ENCODE data around the gene RBMX.
"Not testable (repeated sequence)": the region's sequence is repeated elsewhere in the genome, so short reads cannot be mapped to it uniquely, and the experiment has no call there.

The RBMX gene

DNA sequence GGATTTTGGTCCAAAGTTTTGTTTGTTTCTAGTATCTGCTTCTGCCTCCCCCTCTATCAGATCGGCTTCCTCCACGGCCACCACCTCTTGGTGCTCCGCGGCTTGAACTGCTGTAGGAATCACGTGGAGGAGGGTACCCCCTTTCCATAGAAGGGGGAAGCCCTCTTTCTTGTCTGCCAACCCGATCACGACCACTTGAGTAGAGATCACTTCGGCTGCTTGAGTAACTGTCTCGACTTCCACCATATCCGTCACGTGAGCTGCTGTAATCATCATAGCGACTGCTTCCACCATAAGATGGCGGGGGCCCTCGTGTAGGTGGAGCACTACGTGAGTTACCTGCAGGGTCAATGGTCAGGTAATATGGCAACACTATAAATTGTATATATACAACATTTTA is 6.4 kb downstream of the RBMX start:
- DNase-seq, result not testable (repeated sequence)

GRCh38 chrX:136873210-136873609 is 7.3 kb downstream of the RBMX start:
- DNase-seq, result not testable (repeated sequence)

- DNase-seq, result no peak
Observed at GRCh38 chrX:136872091-136872700, 8.3 kb downstream of the RBMX start.

DNA sequence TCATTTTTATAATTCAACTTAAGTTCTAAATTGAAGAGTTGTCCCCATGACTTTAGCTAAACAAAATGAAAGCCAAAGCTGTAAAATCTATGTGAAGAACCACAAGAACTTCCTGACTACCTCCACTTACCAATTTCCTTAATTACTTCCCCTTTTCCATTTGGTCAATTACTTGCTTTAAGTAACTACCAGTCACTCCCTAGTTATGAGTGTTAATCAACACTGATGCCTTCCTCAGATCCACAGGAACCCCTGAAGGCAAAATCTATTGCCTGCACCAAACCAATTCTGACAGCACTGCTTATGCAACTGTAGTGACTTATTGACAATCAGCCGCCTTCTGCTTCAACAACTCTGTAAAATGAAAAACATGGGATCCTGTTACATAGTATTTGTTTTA is 10.5 kb downstream of the RBMX start:
- no peak for DNase-seq

GRCh38 chrX:136868283-136869055 is 12.1 kb downstream of the RBMX start:
- no peak for DNase-seq

DNA sequence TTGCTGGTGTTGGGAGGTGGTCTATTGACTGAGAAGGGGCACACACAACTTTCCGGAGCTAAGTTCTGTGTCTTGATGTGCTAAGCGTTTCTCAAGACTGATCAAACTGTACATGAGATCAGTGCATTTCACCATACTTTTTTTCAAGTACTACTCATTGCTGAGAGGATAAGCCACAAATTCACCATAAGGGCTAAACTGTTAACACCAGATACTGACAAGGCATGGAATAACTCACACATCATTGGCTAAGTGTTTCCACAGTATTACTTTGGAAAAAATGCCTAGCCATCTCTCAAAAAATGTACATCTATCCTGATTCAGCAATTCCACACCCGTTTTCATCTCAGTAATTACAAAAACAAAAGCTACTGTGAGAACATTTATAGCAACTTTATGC is 13.0 kb downstream of the RBMX start:
- DNase-seq, result no peak

- no peak for DNase-seq
Observed at GRCh38 chrX:136867096-136867491, 13.4 kb downstream of the RBMX start.

DNA sequence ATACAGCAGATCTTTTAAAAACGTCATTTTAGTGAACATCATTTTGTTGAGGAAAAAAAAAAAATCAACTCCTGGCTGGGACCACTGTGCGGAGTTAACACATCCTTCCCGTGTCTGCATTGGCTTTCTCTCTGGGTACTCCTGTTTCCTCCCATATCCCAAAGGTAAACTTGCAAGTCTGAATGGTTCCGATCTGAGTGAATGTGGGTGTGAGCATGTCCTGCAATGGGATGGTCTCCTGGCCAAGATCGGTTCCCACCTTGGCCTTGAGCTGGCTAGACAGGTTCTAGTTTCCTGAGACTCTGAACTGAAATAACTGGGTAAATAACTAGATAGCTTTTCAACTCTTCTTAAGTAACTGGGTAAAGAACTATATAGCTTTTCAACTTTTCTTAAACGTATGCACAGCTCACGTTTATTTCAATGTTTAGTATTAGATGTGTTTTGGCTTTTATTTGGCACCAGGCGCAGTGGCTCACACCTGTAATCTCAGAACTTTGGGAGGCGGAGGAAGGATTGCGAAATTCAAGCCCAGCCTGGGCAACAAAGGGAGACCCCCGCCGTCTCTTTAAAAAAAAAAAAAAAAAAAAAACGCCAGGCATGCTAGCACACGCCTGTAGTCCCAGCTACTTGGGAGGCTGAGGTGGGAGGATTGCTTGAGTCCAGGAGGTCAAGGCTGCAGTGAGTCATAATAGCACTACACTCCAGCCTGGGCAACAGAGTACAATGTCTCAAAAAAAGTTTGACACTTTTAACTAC is 14.0 kb downstream of the RBMX start:
- no peak for DNase-seq

- no peak for DNase-seq
Observed at GRCh38 chrX:136865270-136866158, 15.0 kb downstream of the RBMX start.

DNA sequence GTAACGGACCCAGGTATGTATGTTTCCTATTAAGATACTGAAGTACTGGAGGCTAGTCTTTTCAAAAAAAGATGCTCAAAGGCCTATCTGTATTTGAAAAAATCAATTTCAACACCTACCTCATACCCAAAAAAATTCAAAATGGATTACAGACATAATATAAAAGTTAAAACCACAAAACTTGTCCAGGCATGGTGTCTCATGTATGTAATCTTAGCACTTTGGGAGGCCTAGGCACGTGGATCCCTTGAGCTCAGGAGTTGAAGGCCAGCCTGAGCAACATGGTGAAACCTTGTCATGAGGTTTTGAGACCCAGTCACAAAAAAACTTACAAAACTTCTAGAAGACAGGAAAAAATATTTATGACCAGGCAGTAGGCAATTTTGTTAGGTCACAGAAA is 16.7 kb downstream of the RBMX start:
- DNase-seq, result no peak

GRCh38 chrX:136862546-136862945 is 18.0 kb downstream of the RBMX start:
- no peak for DNase-seq

GRCh38 chrX:136861877-136862276 is 18.6 kb downstream of the RBMX start:
- no peak for DNase-seq

- no peak for DNase-seq
Observed at GRCh38 chrX:136858007-136858756, 22.3 kb downstream of the RBMX start.

- DNase-seq, result no peak
Observed at GRCh38 chrX:136856551-136856950, 24.0 kb downstream of the RBMX start.

DNA sequence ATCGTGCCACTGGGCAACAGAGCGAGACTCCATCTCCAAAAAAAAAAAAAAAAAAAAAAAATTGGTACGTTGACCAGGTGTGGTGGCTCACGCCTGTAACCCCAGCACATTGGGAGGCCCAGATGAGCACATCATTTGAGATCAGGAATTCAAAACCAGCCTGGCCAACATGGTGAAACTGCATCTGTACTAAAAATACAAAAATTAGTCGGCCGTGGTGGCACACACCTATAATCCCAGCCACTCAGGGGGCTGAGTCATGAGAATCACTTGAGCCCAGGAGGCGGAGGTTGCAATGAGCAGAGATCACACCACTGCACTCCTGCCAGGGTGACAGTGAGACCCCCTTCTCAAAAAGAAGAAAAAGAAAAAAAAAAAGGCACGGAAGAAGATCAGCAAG is 24.5 kb downstream of the RBMX start:
- no peak for DNase-seq

DNA sequence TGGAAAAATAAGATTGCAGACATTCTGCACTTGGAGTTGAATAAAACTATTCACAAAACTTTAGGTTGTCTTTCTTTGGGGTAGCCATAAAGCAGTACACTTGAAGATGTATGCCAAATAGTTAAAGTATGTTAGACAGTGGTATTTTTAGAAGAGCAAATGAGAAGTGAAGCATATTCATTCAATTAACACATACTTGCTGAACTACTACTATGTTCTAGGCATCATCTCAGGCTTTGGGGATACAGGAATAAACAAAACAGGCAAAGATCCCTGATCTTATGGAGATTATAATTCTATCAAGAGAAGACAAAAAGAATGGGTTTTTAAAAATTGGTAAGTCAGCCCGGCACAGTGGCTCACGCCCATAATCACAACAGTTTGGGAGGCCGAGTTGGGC is 29.0 kb downstream of the RBMX start:
- DNase-seq, result no peak

GRCh38 chrX:136850441-136851175 is 29.9 kb downstream of the RBMX start:
- no peak for DNase-seq

DNA sequence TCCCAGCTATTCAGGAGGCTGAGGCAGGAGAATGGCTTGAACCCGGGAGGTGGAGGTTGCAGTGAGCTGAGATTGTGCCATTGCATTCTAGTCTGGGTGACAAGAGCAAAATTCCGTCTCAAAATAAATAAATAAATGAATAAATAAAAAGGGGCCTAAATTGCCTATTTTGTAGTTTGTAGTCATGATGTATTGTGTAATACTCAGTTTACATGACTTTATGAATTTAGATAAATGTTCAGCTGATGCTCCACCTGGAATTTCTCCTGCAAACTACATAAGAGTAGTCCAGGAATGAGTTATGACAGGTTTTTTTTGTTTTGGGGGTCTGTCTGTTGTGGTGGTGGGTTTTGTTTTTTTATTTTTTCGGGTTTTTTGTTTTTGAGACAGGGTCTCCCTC is 31.1 kb downstream of the RBMX start:
- DNase-seq, result no peak

DNA sequence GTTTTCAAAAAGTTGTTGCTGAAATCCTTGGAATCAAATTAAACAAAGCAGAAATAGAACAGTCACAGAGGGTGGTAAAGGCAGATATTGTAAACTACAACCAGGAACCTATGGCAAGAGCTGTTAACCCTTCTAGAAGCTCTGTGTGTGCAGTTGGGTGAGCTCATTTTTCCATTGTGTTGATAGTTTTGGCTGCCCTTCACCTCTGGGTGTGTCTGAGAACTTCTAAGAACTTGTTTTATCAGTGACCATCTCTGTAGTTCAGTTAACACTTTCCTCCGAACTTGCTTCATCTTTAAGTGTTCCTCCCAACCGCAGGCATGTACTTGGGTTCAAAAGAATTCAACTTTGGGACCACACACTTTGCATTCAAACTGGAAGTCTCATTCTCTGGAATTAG is 32.7 kb downstream of the RBMX start:
- DNase-seq, result no peak

- no peak for DNase-seq
Observed at GRCh38 chrX:136839196-136839595, 41.3 kb downstream of the RBMX start.

- DNase-seq, result no peak
Observed at GRCh38 chrX:136835761-136836160, 44.8 kb downstream of the RBMX start.

DNA sequence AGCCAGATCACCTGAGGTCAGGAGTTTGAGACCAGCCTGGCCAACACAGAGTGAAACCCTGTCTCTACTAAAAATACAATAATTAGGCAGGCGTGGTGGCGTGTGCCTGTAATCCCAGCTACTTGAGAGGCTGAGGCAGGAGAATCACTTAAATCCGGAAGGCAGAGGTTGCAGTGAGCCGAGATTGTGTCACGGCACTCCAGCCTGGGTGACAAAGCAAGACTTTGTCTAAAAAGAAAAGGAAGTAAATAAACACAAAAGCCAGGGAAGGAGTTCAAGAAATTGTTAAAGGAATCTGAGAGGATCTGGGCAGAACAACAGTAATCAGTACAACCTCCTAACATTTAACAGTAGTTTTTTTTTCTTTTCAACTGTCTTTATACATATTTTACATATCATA is 51.1 kb downstream of the RBMX start:
- DNase-seq, result no peak
